ENCODE data around the gene BAIAP2L2. TPM values are rescaled to one million over a fixed set of nuclear protein-coding genes. Genes with fewer than 3 reads are reported as not detected.

Gene BAIAP2L2
- total and polyA plus RNA-seq, 2 donors (not counting 1 experiment from before 2014, with no cell fraction given): 0.96 to 1.2 TPM

DNA sequence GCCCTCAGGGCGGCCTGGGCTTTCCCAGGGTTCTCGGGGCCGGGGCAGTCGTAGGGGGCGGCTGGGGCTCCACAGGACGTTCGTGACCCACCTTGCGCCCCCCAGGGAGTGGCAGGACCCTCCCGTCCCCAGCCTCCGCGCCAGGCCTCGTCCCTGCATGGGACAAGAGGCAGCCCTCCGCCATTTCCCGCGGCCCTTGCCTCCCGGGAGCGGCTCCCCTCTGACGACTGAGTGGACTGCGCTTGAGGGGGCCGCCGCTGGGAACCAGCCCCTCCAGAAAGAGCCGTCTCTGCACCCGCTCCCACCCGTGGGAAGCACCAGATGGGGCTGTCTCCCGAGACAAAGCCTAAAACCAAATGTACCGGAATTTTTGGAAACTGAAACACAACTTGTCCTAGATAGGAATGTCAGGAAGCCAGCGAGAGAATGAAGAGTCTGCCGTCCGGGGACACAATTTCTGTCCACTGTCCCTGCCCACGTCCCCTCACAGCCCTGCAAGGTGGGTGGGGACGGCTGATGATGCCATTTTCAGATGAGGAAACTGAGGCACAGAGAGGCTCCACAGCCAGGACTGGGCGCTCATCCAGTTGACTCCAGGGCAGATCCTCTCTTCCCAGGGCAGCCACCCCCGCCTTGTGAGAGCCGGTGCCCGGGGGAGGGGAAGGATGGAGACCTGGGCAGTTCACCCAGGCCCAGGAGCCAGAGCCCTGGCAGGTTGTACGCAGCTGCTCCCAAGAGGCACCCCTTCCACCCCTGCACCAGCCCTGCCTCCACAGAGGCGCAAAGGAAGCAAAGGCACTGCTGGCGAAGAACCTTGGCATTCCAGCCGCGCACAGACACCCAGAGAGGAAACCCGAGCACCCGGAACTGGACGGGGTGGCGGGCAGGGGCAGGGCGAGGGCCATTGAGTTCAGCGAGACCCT is 71.3 kb downstream of the BAIAP2L2 start:
- Histone ChIP-seq H3K4me2 (replicated peaks; ENCODE audit: low read depth, low read length, poor library complexity, severe bottlenecking) (no peak overlapping the region), H3K36me3 (replicated peaks in 1 of 2; ENCODE audit: control extremely low read depth in 1 of 2, control insufficient read depth in 1 of 2, extremely low read depth in 1 of 2, insufficient read depth in 2 of 2, low read length in 1 of 2) (no peaks in the 10 kb centered on the region), H3K9me3 (ENCODE audit: control extremely low read depth in 1 of 3, control insufficient read depth in 2 of 3, insufficient read depth in 1 of 3, low read length in 2 of 3) (no peaks in the 10 kb centered on the region), H3K79me2 (ENCODE audit: control insufficient read depth, insufficient read depth, low read length) (no peaks in the 10 kb centered on the region), H3K27ac (ENCODE audit: low read length in 2 of 2) (no peak overlapping the region), H2AFZ (ENCODE audit: insufficient read depth, low read depth, low read length, poor library complexity, severe bottlenecking) (no peak overlapping the region), H3K27me3 (replicated peaks in 1 of 4; ENCODE audit: control extremely low read depth in 1 of 4, control insufficient read depth in 3 of 4, insufficient read depth in 4 of 4, low read length in 3 of 4) (no peaks in the 10 kb centered on the region), H3K4me3 (ENCODE audit: control extremely low read depth in 1 of 5, extremely low read depth in 1 of 5, insufficient read depth in 1 of 5, low read depth in 2 of 5, low read length in 4 of 5) (no peak overlapping the region), H3K9ac (ENCODE audit: low read length) (no peak overlapping the region), H3K4me1 (ENCODE audit: control insufficient read depth in 2 of 2, insufficient read depth in 2 of 2, low read length in 2 of 2) (peaks cover 0 to 5% of the 10 kb centered on the region in 2 donors), H4K20me1 (ENCODE audit: control insufficient read depth, insufficient read depth, low read length, poor library complexity, severe bottlenecking) (no peaks in the 10 kb centered on the region)
- DNase-seq (no peak), ATAC-seq (ENCODE audit: low read depth) (no peak)
- Mint-ChIP-seq H3K4me1 (peaks cover 5% of the 10 kb centered on the region), H3K27ac (no peak overlapping the region), H3K9me3 (ENCODE audit: insufficient read depth) (no peaks in the 10 kb centered on the region), H3K27me3 (peaks cover 16% of the 10 kb centered on the region), H3K4me3 (no peak overlapping the region)
- intact Hi-C loops (cut with micrococcal nuclease): no loop called here
- ChIA-PET CTCF (no interaction called here), POLR2A (no interaction called here)
- WGBS (ENCODE audit: insufficient coverage): 95% methylated on average over 46 of the region's 46 CpGs
- no peak for TF ChIP-seq EZH2 (IDR thresholded peaks at IDR 0.05; ENCODE audit: borderline replicate concordance, insufficient read depth, low read depth, low read length, poor library complexity, severe bottlenecking)
- TF ChIP-seq, protein P1, sequence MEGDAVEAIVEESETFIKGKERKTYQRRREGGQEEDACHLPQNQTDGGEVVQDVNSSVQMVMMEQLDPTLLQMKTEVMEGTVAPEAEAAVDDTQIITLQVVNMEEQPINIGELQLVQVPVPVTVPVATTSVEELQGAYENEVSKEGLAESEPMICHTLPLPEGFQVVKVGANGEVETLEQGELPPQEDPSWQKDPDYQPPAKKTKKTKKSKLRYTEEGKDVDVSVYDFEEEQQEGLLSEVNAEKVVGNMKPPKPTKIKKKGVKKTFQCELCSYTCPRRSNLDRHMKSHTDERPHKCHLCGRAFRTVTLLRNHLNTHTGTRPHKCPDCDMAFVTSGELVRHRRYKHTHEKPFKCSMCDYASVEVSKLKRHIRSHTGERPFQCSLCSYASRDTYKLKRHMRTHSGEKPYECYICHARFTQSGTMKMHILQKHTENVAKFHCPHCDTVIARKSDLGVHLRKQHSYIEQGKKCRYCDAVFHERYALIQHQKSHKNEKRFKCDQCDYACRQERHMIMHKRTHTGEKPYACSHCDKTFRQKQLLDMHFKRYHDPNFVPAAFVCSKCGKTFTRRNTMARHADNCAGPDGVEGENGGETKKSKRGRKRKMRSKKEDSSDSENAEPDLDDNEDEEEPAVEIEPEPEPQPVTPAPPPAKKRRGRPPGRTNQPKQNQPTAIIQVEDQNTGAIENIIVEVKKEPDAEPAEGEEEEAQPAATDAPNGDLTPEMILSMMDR (IDR thresholded peaks at IDR 0.05): no peak

DNA sequence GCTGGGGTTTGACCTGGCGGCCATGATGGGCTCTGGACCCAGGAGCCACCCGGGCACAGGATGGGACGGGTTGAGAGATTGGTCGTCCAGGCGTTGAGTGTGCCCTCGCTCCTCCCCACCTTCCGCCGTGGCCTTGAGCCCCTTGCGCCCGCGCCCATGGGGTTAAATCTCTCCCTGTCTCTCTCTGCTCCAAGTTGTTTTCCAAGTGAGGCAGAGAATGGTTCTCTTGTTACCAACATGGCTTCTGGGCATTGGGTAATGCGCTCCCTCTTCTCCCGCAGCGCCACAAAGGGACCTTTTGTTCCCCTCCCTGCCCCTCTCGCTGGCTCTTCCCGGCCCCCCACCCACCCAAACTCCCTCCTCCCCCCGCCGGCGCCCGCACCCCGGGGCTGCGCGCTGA is 72.1 kb downstream of the BAIAP2L2 start:
- CTCF ChIA-PET: no interaction called here
- POLR2A ChIA-PET: no interaction called here

More for the DNA sequence above, 72.1 kb downstream of the BAIAP2L2 start:
- Histone ChIP-seq H3K9ac (ENCODE audit: low read length) (no peak overlapping the region), H2AFZ (ENCODE audit: insufficient read depth, low read depth, low read length, poor library complexity, severe bottlenecking) (no peak overlapping the region), H3K4me2 (replicated peaks; ENCODE audit: low read depth, low read length, poor library complexity, severe bottlenecking) (no peak overlapping the region), H3K27me3 (replicated peaks in 1 of 4; ENCODE audit: control extremely low read depth in 1 of 4, control insufficient read depth in 3 of 4, insufficient read depth in 4 of 4, low read length in 3 of 4) (no peaks in the 10 kb centered on the region), H3K36me3 (replicated peaks in 1 of 2; ENCODE audit: control extremely low read depth in 1 of 2, control insufficient read depth in 1 of 2, extremely low read depth in 1 of 2, insufficient read depth in 2 of 2, low read length in 1 of 2) (no peaks in the 10 kb centered on the region), H4K20me1 (ENCODE audit: control insufficient read depth, insufficient read depth, low read length, poor library complexity, severe bottlenecking) (no peaks in the 10 kb centered on the region), H3K4me3 (ENCODE audit: control extremely low read depth in 1 of 5, extremely low read depth in 1 of 5, insufficient read depth in 1 of 5, low read depth in 2 of 5, low read length in 4 of 5) (no peak overlapping the region), H3K27ac (ENCODE audit: low read length in 2 of 2) (no peak overlapping the region), H3K4me1 (ENCODE audit: control insufficient read depth in 2 of 2, insufficient read depth in 2 of 2, low read length in 2 of 2) (peaks cover 0 to 5% of the 10 kb centered on the region in 2 donors), H3K9me3 (ENCODE audit: control extremely low read depth in 1 of 3, control insufficient read depth in 2 of 3, insufficient read depth in 1 of 3, low read length in 2 of 3) (no peaks in the 10 kb centered on the region), H3K79me2 (ENCODE audit: control insufficient read depth, insufficient read depth, low read length) (no peaks in the 10 kb centered on the region)
- Mint-ChIP-seq H3K27me3 (peaks cover 16% of the 10 kb centered on the region), H3K9me3 (ENCODE audit: insufficient read depth) (no peaks in the 10 kb centered on the region), H3K4me3 (no peak overlapping the region), H3K4me1 (peaks cover 5% of the 10 kb centered on the region), H3K27ac (no peak overlapping the region)
- no peak for DNase-seq
- WGBS (ENCODE audit: insufficient coverage): 91% methylated on average over 19 of the region's 23 CpGs
- intact Hi-C loops (cut with micrococcal nuclease): no loop called here
- TF ChIP-seq, protein P1 (IDR thresholded peaks at IDR 0.05): no peak
- no peak for TF ChIP-seq EZH2 (IDR thresholded peaks at IDR 0.05; ENCODE audit: borderline replicate concordance, insufficient read depth, low read depth, low read length, poor library complexity, severe bottlenecking)
- ATAC-seq (ENCODE audit: low read depth): no peak

Measured in B cell (primary cell).